ENCODE data around the gene DCAF15.
"Not testable (repeated sequence)": the region's sequence is repeated elsewhere in the genome, so short reads cannot be mapped to it uniquely, and the experiment has no call there.

The DCAF15 gene

GRCh38 chr19:13952154-13952930, at the start of gene DCAF15:
DCAF15 (plus strand) TSS chr19:13952509; CDS start chr19:13952513, 4 bp downstream.
- peak; percentile 100 for DNase-seq (ENCODE audit: low spot score)

GRCh38 chr19:13902993-13903555, 49.2 kb upstream of the DCAF15 start:
- peak; percentile 44 for DNase-seq (ENCODE audit: low spot score)

- DNase-seq (ENCODE audit: low spot score) = peak; percentile 96
These were observed 46.4 kb upstream of the DCAF15 start, which contains the start of the genes BRME1 and CC2D1A for GRCh38 chr19:13905634-13906520. BRME1 (minus strand) TSS chr19:13906117; CDS start chr19:13904892, 1,225 bp downstream. CC2D1A (plus strand) TSS chr19:13906201; CDS start chr19:13906442, 241 bp downstream.

- DNase-seq (ENCODE audit: low spot score) = no peak
These were observed 45.8 kb upstream of the DCAF15 start for GRCh38 chr19:13906521-13906904.

- no peak for DNase-seq (ENCODE audit: low spot score)
These were observed 45.4 kb upstream of the DCAF15 start for GRCh38 chr19:13906910-13907309.

- DNase-seq (ENCODE audit: low spot score) = no peak
These were observed 43.6 kb upstream of the DCAF15 start for GRCh38 chr19:13908674-13909073.

GRCh38 chr19:13909430-13909829, 42.9 kb upstream of the DCAF15 start:
- no peak for DNase-seq (ENCODE audit: low spot score)

GRCh38 chr19:13913352-13913751, 39.0 kb upstream of the DCAF15 start:
- DNase-seq (ENCODE audit: low spot score) = no peak

GRCh38 chr19:13914777-13915176, 37.5 kb upstream of the DCAF15 start:
- DNase-seq (ENCODE audit: low spot score) = no peak

- no peak for DNase-seq (ENCODE audit: low spot score)
These were observed 34.4 kb upstream of the DCAF15 start for GRCh38 chr19:13917888-13918406.

- DNase-seq (ENCODE audit: low spot score) = no peak
These were observed 33.4 kb upstream of the DCAF15 start for GRCh38 chr19:13918726-13919411.

- no peak for DNase-seq (ENCODE audit: low spot score)
These were observed 31.8 kb upstream of the DCAF15 start for GRCh38 chr19:13920524-13920923.

GRCh38 chr19:13920940-13921747, 31.2 kb upstream of the DCAF15 start:
- peak; percentile 60 for DNase-seq (ENCODE audit: low spot score)

- DNase-seq (ENCODE audit: low spot score) = not testable (repeated sequence)
These were observed 30.2 kb upstream of the DCAF15 start for GRCh38 chr19:13922118-13922517.

GRCh38 chr19:13923194-13923987, 28.9 kb upstream of the DCAF15 start:
- DNase-seq (ENCODE audit: low spot score) = no peak

GRCh38 chr19:13926010-13926409, 26.3 kb upstream of the DCAF15 start:
- no peak for DNase-seq (ENCODE audit: low spot score)

GRCh38 chr19:13926715-13927114, 25.6 kb upstream of the DCAF15 start:
- no peak for DNase-seq (ENCODE audit: low spot score)

GRCh38 chr19:13929340-13929739, 23.0 kb upstream of the DCAF15 start:
- no peak for DNase-seq (ENCODE audit: low spot score)

GRCh38 chr19:13929956-13930355, 22.4 kb upstream of the DCAF15 start:
- DNase-seq (ENCODE audit: low spot score) = no peak

GRCh38 chr19:13930402-13930801, 21.9 kb upstream of the DCAF15 start:
- DNase-seq (ENCODE audit: low spot score) = no peak
